GM21515 (cell line): ENCODE results near the gene UBXN4.
"Not testable (repeated sequence)": the region's sequence is repeated elsewhere in the genome, so short reads cannot be mapped to it uniquely, and the experiment has no call there.

Experiments
- ATAC-seq: cut with Tn5 transposase; IDR thresholded peaks from one replicate; pipeline ENCODE4 v1.9.1; 2021; ENCODE audit not compliant: unreplicated experiment

Gene UBXN4

GRCh38 chr2:135802350-135802749, 60.7 kb downstream of the UBXN4 start:
- no peak for ATAC-seq

GRCh38 chr2:135803278-135803677, 61.6 kb downstream of the UBXN4 start:
- no peak for ATAC-seq

DNA sequence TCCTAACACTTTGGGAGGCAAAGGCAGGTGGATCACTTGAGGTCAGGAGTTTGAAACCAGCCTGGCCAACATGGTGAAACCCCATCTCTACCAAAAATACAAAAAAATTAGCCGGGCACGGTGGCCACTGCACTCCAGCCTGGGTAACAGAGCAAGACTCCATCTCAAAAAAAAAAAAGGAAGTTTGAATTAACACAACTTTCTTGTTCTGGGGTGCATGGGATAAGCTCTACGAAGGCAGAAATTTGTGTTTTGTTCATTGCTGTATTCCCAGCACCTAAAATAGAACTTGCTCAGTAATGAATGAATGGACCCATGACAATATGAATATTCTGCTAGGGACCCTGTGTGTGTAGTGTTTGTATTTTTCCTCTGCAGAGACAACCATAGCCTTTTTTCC, 66.2 kb downstream of the UBXN4 start:
- not testable (repeated sequence) for ATAC-seq

- no peak for ATAC-seq
Measured at GRCh38 chr2:135812907-135813511, 71.4 kb downstream of the UBXN4 start.

DNA sequence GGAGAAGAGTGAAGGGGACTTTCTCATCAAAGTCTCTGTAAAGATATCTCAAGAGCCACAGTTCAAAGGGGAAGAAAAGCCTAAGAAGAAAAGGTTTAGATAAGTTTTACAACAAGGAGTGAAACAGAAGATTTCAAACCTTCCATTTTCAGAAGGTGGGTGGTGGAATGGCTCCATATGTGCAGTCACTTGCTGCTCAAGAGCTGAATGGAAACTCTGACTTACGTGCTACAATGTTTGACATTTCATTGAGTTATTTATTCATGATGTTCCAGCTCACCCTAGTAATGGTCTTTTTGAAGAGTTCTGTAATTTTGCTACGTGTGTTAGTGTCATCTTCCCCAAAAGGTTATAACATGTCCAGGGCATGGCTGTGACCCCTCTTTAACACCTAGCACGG, 73.6 kb downstream of the UBXN4 start:
- no peak for ATAC-seq

- no peak for ATAC-seq
Measured at GRCh38 chr2:135817466-135817865, 75.8 kb downstream of the UBXN4 start.

DNA sequence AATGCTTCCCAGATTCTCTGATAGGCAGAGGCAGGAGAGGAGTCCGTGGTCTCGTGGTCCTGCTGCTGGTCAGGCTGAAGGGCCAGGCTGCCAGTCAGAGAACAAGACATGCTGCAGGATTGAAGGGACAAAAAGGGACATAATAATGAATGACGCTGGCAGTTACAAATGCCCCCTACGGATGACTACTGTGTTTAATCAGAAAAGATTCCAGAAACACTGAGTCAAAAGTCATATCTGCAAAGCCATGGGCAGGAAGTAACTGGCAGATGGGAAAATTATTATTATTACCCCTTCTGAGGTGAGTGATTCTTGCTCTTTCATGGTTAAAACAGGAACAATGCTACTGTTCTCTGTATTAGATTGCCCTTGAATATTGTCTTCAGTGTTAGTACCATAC, 76.3 kb downstream of the UBXN4 start:
- no peak for ATAC-seq

- ATAC-seq: no peak
Measured at GRCh38 chr2:135818937-135819610, 77.4 kb downstream of the UBXN4 start.

GRCh38 chr2:135820003-135820618, 78.5 kb downstream of the UBXN4 start:
- ATAC-seq: peak; percentile 91

DNA sequence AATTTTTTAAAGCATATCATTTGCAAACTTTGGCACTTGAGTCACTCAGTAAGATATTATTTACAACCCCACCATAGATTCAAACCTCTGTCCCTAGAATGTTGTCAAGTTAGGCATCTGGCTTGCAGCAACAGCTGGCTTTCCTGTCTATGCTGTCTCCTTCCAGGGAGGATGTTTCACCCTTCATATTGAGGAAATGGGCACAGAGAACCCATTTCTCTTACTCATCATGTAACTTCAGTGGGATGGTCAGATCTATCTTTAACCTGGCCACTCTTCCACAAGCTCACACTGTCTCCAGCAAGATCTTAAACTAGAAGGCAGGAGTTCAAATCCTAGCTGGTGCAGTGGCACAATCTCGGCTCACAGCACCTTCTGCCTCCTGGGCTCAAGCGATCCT, 79.5 kb downstream of the UBXN4 start:
- ATAC-seq: no peak

DNA sequence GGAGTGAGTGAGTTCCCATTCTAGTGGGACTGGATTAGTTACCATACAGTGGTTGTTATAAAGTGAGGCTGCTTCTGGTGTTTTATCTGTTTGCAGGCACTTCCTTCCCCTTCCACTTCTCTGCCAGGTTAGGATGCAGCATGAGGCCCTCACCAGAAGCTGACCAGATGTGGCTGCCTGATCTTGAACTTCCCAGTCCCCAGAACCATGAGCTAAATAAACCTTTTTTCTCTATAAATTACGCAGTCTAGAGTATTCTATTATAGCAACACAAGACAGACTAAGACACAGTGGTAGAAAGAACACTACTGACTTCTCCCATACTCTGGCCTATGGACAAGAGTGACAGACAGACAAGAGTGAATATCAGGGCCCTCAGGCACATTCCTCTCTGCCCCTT, 81.2 kb downstream of the UBXN4 start:
- no peak for ATAC-seq

DNA sequence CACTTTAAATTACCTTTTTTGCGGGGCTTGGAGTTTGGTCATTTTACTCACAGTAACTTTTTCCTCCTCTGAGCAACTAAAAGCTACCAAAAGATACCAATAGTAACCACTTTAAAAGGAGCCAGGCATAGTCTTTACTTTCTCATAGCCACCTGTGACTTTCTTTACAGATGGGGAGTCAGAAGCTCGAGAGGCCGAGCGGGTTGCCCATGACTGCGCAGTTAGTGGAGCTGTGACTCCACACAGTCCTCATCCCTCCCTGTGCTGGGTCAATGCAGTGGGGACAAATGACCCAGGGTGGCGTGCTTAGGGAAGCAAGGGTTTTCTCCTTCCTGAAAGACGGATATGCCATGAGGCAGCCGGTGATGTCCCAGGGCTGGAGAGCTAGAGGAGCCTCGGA, 83.5 kb downstream of the UBXN4 start:
- no peak for ATAC-seq

DNA sequence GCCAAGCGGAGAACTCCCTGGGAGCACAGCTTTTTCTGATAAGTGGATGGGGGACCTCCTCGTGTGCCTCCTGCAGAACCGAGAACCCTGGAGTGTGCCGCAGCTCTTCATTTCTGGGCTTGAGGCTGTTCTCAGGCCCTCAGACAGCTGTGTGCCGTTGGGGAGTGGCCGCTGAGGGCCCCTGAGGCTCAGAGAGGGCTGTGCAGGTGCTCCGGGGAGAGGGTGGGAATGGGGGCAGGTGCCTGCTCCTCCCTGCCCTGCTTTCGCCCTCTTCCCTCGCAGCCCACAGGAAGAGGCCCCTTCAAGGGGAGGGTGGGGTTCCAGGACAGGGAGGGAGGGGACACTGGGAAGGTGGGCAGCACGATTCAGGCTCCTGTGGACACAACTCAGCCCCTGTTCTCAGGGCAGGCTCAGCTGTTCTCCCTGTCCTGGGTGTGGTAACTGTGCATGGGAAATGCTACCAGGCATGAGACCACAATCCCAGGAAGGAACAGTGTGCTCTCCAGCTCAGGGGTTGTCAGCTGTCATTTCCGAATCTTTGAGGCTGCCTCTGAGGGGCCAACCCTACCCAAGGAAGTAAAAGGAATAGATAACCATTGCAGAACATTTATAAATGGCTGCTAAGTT, 84.0 kb downstream of the UBXN4 start:
- ATAC-seq: no peak

DNA sequence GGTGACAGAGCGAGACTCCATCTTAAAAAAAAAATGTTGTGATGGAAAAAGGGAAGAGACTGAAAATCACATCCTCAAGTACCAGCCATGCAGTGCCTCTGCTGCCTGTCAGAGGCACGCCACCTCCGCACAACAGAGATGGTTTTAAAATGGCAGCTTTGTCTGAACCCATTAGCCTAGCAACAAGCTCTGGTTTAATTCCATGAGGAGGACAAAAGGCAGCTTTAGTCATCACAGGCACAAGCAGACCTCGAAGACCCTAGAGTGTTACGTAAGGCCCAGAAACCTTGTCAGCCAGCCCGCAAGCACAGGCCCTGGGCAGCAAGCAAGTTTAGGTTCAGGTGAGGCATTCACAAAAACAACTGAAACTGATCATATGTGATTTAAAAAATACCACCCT, 84.9 kb downstream of the UBXN4 start:
- ATAC-seq: no peak

GRCh38 chr2:135829378-135830135, 87.9 kb downstream of the UBXN4 start:
- no peak for ATAC-seq

DNA sequence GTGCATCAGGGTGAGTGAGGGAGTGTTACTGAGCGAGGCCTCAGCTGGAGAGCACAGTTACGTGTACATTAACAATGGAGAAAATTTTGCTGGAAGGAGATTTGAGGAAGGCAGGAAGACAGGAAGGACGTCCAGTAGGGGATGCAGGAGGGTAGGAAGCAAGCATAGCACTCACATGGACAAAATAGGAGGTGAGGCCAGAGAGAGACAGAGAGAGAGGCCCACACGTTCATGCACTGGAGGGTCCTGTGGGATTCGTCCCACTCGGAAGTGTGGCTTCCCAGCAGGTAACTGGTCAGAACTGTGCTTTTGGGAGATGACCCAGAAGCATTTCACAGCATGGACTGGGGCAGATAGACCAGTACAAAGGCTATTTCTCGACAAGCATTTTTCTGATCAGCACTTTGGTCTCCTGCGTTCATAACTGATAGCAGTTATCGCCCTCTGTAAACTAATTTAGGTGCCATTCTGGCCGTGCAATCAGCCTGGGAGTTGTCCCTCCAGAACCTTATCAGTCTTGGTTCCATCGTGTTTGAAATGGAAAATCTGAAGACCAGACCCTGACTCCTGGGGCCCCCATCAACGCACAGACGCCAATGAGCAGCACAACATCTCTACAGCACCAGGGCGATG, 89.6 kb downstream of the UBXN4 start:
- ATAC-seq: no peak

DNA sequence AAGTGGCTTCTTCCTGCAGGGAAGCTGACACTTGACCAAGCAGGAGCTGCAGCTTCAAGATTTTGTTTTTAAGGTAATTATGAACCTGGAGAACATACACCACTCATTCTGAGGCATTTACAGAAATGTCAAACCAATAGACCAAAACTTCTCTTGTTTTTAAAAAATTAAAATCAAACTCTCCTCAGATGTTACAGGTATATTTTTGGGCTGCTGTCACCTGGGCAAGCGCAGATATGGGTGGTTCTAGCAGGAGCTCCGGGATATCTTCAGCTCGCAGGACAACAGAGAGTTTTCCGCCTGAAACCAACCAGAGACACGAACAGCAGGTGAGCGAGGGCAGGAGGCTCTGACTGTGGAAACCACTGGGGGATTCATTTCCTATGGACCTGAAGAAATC, 91.2 kb downstream of the UBXN4 start:
- no peak for ATAC-seq
